ENCODE data around the gene HERC4. TPM values are rescaled to one million over a fixed set of nuclear protein-coding genes. Genes with fewer than 3 reads are reported as not detected.
A peak's percentile ranks its signal among the peaks of the same experiment; 100 is the strongest.

HERC4 gene
- 10 to 100 TPM; 24.4 to 42.1 (median 30.3) TPM for polyA plus RNA-seq (ENCODE audit: insufficient read length in 10 of 10)
- long read RNA-seq, donor 1, partial matches to known transcripts = 0 of 1 reads
- long read RNA-seq, donor 1, other reads (novel, unspliced or antisense) = 0 of 1 reads
- long read RNA-seq, donor 2, partial matches to known transcripts = 0 of 2 reads
- long read RNA-seq, donor 2, other reads (novel, unspliced or antisense) = 0 of 2 reads
- long read RNA-seq, donor 3 = 0 reads
- long read RNA-seq, donor 4 = 0 reads
- long read RNA-seq, donor 5, full-length matches to known transcripts = 3 of 3 reads
- long read RNA-seq, donor 5, partial matches to known transcripts = 0 of 3 reads
- long read RNA-seq, donor 5, other reads (novel, unspliced or antisense) = 0 of 3 reads
- long read RNA-seq, donor 6, partial matches to known transcripts = 0 of 1 reads
- long read RNA-seq, donor 6, other reads (novel, unspliced or antisense) = 0 of 1 reads
- long read RNA-seq, donor 7, partial matches to known transcripts = 5 of 6 reads
- long read RNA-seq, donor 7, other reads (novel, unspliced or antisense) = 0 of 6 reads
- long read RNA-seq, donor 8 = 0 reads
- long read RNA-seq, donor 9 = 0 reads

- DNase-seq = peak; percentile 94 to 98 (median 96)
Measured at GRCh38 chr10:68074775-68075549, at the start of gene HERC4. HERC4 (minus strand) TSS chr10:68075283; CDS start chr10:68073108, 2,175 bp downstream.

GRCh38 chr10:68124718-68125117, 49.6 kb upstream of the HERC4 start:
- DNase-seq = no peak

- DNase-seq = peak in 1 of 3 donors; percentile 64
Measured at GRCh38 chr10:68121852-68122251, 46.8 kb upstream of the HERC4 start.

GRCh38 chr10:68121020-68121743, 46.1 kb upstream of the HERC4 start:
- DNase-seq = peak in 1 of 3 donors; percentile 47

- no peak for DNase-seq
Measured at GRCh38 chr10:68118657-68119056, 43.6 kb upstream of the HERC4 start.

GRCh38 chr10:68112837-68113236, 37.8 kb upstream of the HERC4 start:
- no peak for DNase-seq

- no peak for DNase-seq
Measured at GRCh38 chr10:68111584-68111983, 36.5 kb upstream of the HERC4 start.

GRCh38 chr10:68110027-68110426, 34.9 kb upstream of the HERC4 start:
- peak; percentile 59 to 75 (median 73) for DNase-seq

- peak; percentile 45 to 61 (median 53) for DNase-seq
Measured at GRCh38 chr10:68109331-68109730, 34.2 kb upstream of the HERC4 start, which contains the start of gene MYPN. MYPN (plus strand) TSS chr10:68109488; CDS start chr10:68121439, 11,951 bp downstream.

- DNase-seq = no peak
Measured at GRCh38 chr10:68108653-68109052, 33.6 kb upstream of the HERC4 start.

GRCh38 chr10:68108051-68108450, 33.0 kb upstream of the HERC4 start:
- no peak for DNase-seq

- DNase-seq = no peak
Measured at GRCh38 chr10:68107651-68108050, 32.6 kb upstream of the HERC4 start.

- peak; percentile 8 to 88 (median 37) for DNase-seq
Measured at GRCh38 chr10:68106656-68107055, 31.6 kb upstream of the HERC4 start.

GRCh38 chr10:68105820-68106219, 30.7 kb upstream of the HERC4 start:
- DNase-seq = peak in 2 of 3 donors; percentile 7 to 72

- DNase-seq = no peak
Measured at GRCh38 chr10:68103901-68104300, 28.8 kb upstream of the HERC4 start.

GRCh38 chr10:68103261-68103878, 28.3 kb upstream of the HERC4 start:
- no peak for DNase-seq

GRCh38 chr10:68101066-68101465, 26.0 kb upstream of the HERC4 start:
- no peak for DNase-seq

GRCh38 chr10:68099736-68100135, 24.7 kb upstream of the HERC4 start:
- no peak for DNase-seq

- peak in 2 of 3 donors; percentile 10 to 86 for DNase-seq
Measured at GRCh38 chr10:68096913-68097516, 21.9 kb upstream of the HERC4 start.

GRCh38 chr10:68095153-68095552, 20.1 kb upstream of the HERC4 start:
- no peak for DNase-seq

GRCh38 chr10:68092512-68092911, 17.4 kb upstream of the HERC4 start:
- DNase-seq = no peak
